Measurements from ENCODE around the gene NPIPA2.
"Not testable (repeated sequence)": the region's sequence is repeated elsewhere in the genome, so short reads cannot be mapped to it uniquely, and the experiment has no call there.

DNA sequence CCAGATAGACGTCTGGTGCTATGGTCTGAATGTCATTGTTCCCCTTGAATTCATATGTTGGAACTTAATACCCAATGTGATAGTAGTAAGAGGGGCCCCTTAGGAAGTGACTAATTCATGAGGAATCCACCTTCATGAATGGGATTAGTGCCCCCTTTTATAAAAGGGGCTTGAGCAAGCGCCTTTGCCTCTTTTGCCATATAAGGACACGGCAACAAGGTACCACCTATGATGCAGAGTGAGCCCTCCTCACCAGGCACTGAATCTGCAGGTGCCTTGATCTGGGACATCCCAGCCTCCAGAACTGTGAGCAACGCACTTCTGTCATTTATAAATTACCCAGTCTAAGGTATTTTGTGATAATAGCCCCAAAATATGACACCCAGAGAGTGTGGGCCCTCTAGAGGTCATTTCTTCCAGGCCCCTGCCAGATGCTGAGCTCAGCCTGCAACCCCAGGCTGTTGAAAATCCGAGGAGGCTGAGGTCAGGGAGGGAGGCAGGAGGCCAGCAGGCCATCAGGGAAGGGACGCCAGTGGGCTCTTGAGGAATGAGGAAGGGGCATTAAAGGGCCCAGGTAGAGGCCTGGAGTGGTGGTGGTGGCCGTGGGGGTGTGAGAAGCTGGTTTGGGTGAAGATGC, 48.1 kb downstream of the NPIPA2 start:
- TF ChIP-seq PKNOX1 (IDR thresholded peaks at IDR 0.05); L3MBTL2 (conservative IDR thresholded peaks at IDR 0.05); SUZ12 (IDR thresholded peaks at IDR 0.05); SP1 (IDR thresholded peaks at IDR 0.05); LEF1 (IDR thresholded peaks at IDR 0.05; ENCODE audit: borderline replicate concordance); HDGF (IDR thresholded peaks at IDR 0.05; ENCODE audit: borderline replicate concordance); BHLHE40 (IDR thresholded peaks at IDR 0.05; ENCODE audit: borderline replicate concordance); FOXA1 (IDR thresholded peaks at IDR 0.05); ELF4 (IDR thresholded peaks at IDR 0.05); FOXK2 (IDR thresholded peaks at IDR 0.05): not testable (repeated sequence)
